HG02678 (cell line): Measurements from ENCODE around the gene SWAP70.
"Not testable (repeated sequence)": the region's sequence is repeated elsewhere in the genome, so short reads cannot be mapped to it uniquely, and the experiment has no call there.

Experiments
- ATAC-seq: cut with Tn5 transposase; IDR thresholded peaks from one replicate; pipeline ENCODE4 v1.9.1; 2021; ENCODE audit warnings: mild to moderate bottlenecking, moderate library complexity; ENCODE audit not compliant: unreplicated experiment

Gene SWAP70

GRCh38 chr11:9689721-9690120 is 25.8 kb downstream of the SWAP70 start:
- ATAC-seq: no peak

GRCh38 chr11:9691865-9692264 is 28.0 kb downstream of the SWAP70 start:
- no peak for ATAC-seq

DNA sequence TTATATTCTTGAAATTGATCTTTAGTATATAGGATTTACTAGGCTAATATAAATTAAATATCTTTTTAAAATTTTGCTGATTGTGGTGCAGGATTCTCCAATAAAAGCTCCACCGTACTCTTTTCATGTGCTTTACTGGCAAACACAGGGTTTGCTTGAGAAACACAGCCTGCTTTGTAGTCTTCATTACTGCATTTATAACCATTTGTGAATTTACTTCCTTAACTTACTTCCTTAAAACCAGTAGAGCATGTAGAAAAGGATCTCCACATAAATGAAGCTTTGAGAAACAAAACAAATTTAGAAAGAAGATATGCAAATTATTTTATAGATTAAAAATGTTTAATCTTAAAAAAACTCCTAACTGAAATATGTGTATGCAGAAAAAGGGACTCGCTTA is 28.8 kb downstream of the SWAP70 start:
- ATAC-seq: no peak

DNA sequence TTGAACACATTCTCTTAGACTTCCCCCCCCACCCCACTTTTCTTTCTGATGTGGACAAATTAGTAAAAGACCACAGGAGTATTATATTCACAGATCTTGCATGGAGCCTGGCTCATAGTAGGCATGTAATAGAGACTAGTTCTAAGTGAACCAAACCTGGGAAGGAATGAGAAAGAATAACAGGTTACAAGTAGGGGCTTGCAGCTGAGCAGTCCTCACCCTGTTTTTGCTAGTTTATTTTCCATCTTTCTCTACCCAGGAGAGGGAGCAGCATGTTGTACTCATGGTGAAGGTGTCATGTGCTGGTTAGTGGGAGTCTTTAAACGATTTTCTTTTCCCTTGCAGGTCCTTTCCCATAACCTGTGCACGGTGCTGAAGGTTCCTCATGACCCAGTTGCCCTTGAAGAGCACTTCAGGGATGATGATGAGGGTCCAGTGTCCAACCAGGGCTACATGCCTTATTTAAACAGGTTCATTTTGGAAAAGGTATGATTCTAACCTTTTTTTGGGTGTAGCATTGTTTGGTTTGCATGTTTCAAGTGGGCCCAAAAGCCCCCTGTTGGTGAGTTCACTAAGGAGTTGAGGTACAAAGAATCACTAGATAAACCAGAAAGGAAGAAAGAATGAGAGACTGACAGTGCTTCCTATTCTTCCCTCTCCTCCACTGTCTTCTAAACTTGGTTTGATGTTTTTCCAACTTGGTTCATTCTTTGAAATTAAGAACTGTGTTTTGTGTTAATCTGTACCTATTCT is 30.1 kb downstream of the SWAP70 start:
- no peak for ATAC-seq

DNA sequence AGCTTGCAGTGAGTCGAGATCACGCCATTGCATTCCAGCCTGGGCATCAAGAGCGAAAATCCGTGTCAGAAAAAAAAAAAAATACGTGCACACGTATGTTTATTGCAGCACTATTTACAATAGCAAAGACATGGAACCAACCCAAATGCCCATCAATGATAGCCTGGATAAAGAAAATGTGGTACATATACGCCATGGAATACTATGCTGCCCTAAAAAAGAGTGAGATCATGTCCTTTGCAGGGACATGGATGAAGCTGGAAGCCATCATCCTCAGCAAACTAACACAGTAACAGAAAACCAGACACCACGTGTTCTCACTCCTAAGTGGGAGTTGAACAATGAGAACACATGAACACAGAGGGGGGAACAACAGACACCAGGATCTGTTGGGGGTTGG is 31.4 kb downstream of the SWAP70 start:
- ATAC-seq: not testable (repeated sequence)

- no peak for ATAC-seq
These were observed 33.9 kb downstream of the SWAP70 start for GRCh38 chr11:9697766-9698165.

- no peak for ATAC-seq
These were observed 36.4 kb downstream of the SWAP70 start for GRCh38 chr11:9700105-9700801.

- ATAC-seq: no peak
These were observed 37.9 kb downstream of the SWAP70 start for GRCh38 chr11:9701799-9702198.

DNA sequence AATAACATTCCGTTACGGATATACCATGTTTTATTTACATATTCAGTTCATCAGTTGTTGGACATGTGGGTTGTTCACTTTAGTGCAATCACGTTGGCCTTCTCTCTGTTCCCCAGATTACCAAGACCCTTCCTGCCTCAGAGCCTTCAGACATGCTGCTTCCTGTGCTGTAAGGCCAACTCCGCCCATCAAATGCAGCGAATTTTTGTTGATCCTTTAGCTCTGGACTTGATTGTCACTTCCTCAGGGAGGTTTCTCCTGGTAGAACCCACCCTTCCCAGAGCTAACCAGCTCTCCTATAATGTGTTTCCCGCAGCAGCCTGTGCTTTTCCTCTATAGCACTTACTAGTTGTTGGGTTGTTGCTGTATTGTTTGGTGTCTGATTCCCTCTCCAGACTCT is 39.4 kb downstream of the SWAP70 start:
- ATAC-seq: no peak

- ATAC-seq: no peak
These were observed 40.2 kb downstream of the SWAP70 start for GRCh38 chr11:9704037-9704436.

DNA sequence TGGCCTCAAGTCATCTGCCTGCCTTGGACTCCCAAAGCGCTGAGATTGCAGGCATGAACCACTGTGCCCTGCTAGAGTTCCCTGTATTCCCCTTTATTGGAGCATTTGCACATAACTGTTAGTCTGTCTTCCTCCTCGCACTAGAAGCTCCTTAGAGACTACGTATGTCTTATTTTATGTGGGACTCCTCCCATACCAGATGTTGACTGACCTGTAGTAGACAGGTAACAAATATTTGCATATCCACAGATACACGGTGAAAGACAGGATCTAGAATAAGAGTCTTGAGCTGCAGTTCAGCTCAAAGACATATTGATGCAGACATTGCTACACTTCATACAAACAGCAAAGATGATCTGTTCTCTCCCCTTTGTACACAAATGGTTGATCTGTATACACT is 40.7 kb downstream of the SWAP70 start:
- ATAC-seq: no peak

- ATAC-seq: not testable (repeated sequence)
These were observed 41.5 kb downstream of the SWAP70 start for GRCh38 chr11:9705361-9705760.

DNA sequence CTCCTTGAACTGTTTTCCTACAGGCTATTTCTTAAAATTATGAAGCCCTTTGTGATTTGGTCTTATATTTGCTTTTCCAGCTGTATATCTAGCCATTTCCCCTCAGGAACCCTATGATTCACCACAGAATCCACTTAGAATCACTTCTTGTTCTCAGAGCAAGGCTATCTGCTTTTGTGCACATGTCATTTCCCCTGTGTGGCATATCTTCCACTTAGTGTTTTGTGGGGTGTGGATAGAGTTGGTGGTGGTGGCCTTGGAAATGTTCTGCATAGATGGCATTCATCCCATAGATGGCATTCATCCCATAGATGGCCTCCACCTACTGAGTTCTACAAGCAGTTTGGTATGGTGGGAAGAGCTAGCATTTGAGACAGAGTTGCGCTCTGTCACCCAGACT is 44.7 kb downstream of the SWAP70 start:
- ATAC-seq: no peak

GRCh38 chr11:9710223-9710622 is 46.3 kb downstream of the SWAP70 start:
- ATAC-seq: no peak

GRCh38 chr11:9710852-9711251 is 47.0 kb downstream of the SWAP70 start:
- no peak for ATAC-seq

DNA sequence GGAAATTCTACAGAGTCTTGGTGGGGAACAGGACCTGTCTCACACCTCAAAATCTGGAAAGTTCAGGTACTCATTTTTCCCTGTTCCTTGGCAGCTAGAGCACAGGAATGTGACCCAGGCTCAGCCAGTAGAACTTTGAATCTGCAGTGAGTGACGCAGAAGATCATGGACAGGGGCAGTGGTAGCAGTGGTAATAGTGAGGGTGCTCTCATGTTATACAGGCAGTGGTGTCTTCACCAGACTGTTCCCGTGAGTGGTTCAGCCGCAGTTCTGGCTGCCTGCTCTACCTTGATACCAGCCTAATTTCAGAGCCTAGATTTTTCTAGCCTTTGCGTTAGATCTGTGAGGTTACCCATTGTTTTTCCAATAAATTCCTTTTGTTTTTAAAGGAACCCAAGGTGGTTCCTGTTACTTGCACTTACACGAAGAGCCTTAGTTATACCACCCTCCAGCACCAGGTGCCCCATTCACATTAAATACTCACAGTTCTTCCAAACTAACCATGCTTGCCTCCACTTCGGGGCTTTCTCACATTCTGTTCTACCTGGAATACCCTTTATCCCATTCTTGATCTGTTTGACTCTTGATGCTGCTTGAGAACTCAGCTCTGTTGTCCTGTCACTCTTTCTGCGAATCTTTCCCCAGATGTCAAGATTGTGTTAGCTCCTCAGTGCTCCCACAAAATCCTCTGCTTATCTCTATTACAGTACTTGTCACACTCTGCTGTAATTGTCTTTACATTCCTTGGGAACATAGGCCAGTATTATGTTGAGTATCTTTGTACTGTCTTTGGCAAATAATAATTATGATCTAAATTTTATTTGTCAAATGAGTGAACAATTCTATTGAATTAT is 47.8 kb downstream of the SWAP70 start:
- no peak for ATAC-seq

GRCh38 chr11:9714272-9714940 is 50.5 kb downstream of the SWAP70 start:
- ATAC-seq: no peak

DNA sequence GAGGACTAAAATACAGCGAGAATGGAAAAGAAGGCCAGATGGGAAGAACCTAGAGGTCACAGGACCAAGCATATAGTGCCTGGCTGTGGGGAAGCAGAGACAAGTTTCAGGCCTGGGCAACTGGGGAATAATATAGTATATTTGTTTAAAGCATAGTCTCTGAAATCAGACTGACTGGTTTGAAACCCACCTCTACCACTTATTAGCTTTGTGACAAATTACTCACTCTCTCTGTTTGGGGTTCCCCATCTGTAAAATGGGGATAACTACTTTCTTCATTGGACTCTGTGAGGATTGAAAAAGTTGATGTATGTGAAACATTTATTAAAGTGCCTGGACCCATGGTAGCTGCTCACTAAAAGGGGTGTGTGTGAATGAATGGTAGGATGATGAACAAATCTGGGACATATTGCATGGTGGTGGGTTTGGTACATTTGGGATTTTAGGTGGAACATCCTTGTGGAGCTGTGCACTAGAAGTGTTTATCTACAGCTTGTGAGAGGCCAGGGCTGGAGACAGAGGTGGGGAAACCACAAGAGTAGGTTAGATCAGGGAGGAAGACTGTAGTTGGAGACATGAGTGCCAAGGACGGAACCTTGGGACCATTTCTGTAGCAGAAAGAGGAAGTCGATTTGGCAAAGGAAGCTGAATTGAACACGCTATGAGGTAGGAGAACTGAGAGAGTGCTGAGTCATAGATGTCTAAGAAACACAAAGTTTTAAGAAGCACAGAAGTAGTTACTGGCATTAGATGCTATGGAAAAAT is 52.6 kb downstream of the SWAP70 start:
- peak; percentile 83 for ATAC-seq

- no peak for ATAC-seq
These were observed 53.1 kb downstream of the SWAP70 start for GRCh38 chr11:9717040-9717357.

- no peak for ATAC-seq
These were observed 53.8 kb downstream of the SWAP70 start for GRCh38 chr11:9717719-9718118.
